H1 (cell line): Measurements from ENCODE around the gene CAPG. TPM values are rescaled to one million over a fixed set of nuclear protein-coding genes. Genes with fewer than 3 reads are reported as not detected.

Experiments
- EP300 ChIP-seq, 2 experiments: IDR thresholded peaks; 1 replicate in 1 of 2; 2 replicates in 1 of 2; pipeline ENCODE4 v1.6.1; 2011 to 2012; ENCODE audit warnings: low read depth in 2 of 2, low read length in 2 of 2, mild to moderate bottlenecking in 2 of 2, borderline replicate concordance in 1 of 2, inconsistent platforms in 1 of 2, moderate library complexity in 1 of 2
- RBBP5 ChIP-seq: IDR thresholded peaks from 2 replicates; pipeline ENCODE4 v1.7.1; 2012; ENCODE audit warnings: low read depth, mild to moderate bottlenecking, inconsistent platforms, low read length, moderate library complexity, borderline replicate concordance
- polyA plus RNA-seq, 7 experiments: library from polyadenylated mRNA; depleted of rRNA in 3 of 7; stranded (reverse) in 5 of 7; unstranded in 2 of 7; fragments of >200 nt in 5 of 7; fragments of 200-250 nt in 2 of 7; gene quantifications; 1 replicate in 5 of 7; 2 replicates in 1 of 7; 4 replicates in 1 of 7; pipeline versions ENCODE4 v1.2.1 to v1.2.3, GENCODE V29; 2011 to 2013; ENCODE audit warnings: missing spikeins in 2 of 7, mixed read lengths in 2 of 7
- small RNA-seq: library from polyadenylated mRNA; stranded (forward); fragments of <200 nt; extraction: miRNeasy Mini kit (QIAGEN cat#:217004); gene quantifications from one replicate; pipeline ENCODE3, GENCODE V24; 2013; ENCODE audit not compliant: insufficient read depth
- total RNA-seq: library from RNA; stranded (reverse); fragmentation: NEBNext Ultra II Directional; extraction: Animal tissue kit (Norgen Biotek cat#: 25700); gene quantifications from 2 replicates; pipeline ENCODE4 v1.2.1, GENCODE V29; 2021

The CAPG gene
- total and polyA plus RNA-seq, 2 of the 8 experiments (the other 6 are each of a cell fraction or from before 2014, with no cell fraction given) = 80.5 to 89.0 TPM

DNA sequence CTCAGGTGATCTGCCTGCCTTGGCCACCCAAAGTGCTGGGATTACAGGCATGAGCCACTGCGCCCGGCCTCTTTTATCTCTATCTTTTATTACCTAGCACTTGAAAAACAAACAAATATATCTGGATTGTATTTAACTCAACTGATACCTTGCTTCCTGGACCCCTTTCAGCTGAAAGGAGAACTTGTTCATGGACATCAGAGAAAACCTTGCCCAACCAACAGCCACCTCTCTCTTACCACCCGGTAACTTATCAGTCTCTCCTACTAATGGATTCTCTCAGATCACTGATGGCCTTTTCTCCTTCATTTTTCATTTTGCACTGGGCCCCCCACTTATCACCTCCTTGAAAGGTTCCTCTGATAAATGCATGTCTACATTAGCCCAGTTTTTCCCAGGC is 62.6 kb downstream of the CAPG start (continued):
- no peak for TF ChIP-seq RBBP5
- no peak for TF ChIP-seq EP300 (IDR thresholded peaks at IDR 0.05; ENCODE audit: borderline replicate concordance in 1 of 2, low read depth in 2 of 2, low read length in 2 of 2)

Small RNAs within 50 kb of the gene (small RNA-seq; reads per million reads assigned to genes)
- gene AC062037.1 (not detected), gene AC062037.2 (not detected), gene RF00019 (not detected), gene RN7SL113P (not detected), gene RN7SL251P (not detected)

Other genes starting within 250 kb of the CAPG start
- 36.3 and 38.9 TPM in 2 replicates for gene TGOLN2, start 82.4 kb downstream of the CAPG start, total RNA-seq
- gene TGOLN2, start 82.4 kb downstream of the CAPG start, polyA plus RNA-seq (2011; rRNA removed) = 31.1 and 33.9 TPM in 2 replicates
- gene RETSAT, start 55.8 kb downstream of the CAPG start, total RNA-seq = 13.6 and 15.8 TPM in 2 replicates
- gene RETSAT, start 55.8 kb downstream of the CAPG start, polyA plus RNA-seq (2011; rRNA removed) = 16.7 and 20.7 TPM in 2 replicates
- 6.9 and 10.2 TPM in 2 replicates for gene ELMOD3, start 55.6 kb downstream of the CAPG start, total RNA-seq
- 8.5 and 9.3 TPM in 2 replicates for gene ELMOD3, start 55.6 kb downstream of the CAPG start, polyA plus RNA-seq (2011; rRNA removed)
- gene SH2D6, start 8.3 kb upstream of the CAPG start, total RNA-seq = 1.3 TPM in 1 of 2 replicates, not detected in the other
- gene SH2D6, start 8.3 kb upstream of the CAPG start, polyA plus RNA-seq (2011; rRNA removed) = 0.17 and 0.42 TPM in 2 replicates
- gene MAT2A, start 128.8 kb upstream of the CAPG start, total RNA-seq = 297 and 307 TPM in 2 replicates
- 186 and 255 TPM in 2 replicates for gene MAT2A, start 128.8 kb upstream of the CAPG start, polyA plus RNA-seq (2011; rRNA removed)
- gene GGCX, start 151.1 kb upstream of the CAPG start, total RNA-seq = 33.8 and 36.1 TPM in 2 replicates
- 29.4 and 47.8 TPM in 2 replicates for gene GGCX, start 151.1 kb upstream of the CAPG start, polyA plus RNA-seq (2011; rRNA removed)
- 34.4 and 38.1 TPM in 2 replicates for gene VAMP8, start 167.2 kb upstream of the CAPG start, total RNA-seq
- gene VAMP8, start 167.2 kb upstream of the CAPG start, polyA plus RNA-seq (2011; rRNA removed) = 55.2 and 69.7 TPM in 2 replicates
- 4.7 and 5.2 TPM in 2 replicates for gene VAMP5, start 174.1 kb upstream of the CAPG start, total RNA-seq
- gene VAMP5, start 174.1 kb upstream of the CAPG start, polyA plus RNA-seq (2011; rRNA removed) = 13.4 and 14.2 TPM in 2 replicates
- gene RNF181, start 185.4 kb upstream of the CAPG start, total RNA-seq = 97.2 and 99.5 TPM in 2 replicates
- gene RNF181, start 185.4 kb upstream of the CAPG start, polyA plus RNA-seq (2011; rRNA removed) = 398 and 514 TPM in 2 replicates
- gene TMEM150A, start 192.3 kb upstream of the CAPG start, total RNA-seq = 19.8 and 22.4 TPM in 2 replicates
- 29.9 and 42.6 TPM in 2 replicates for gene TMEM150A, start 192.3 kb upstream of the CAPG start, polyA plus RNA-seq (2011; rRNA removed)
- 40.9 and 46.3 TPM in 2 replicates for gene C2orf68, start 201.7 kb upstream of the CAPG start, total RNA-seq
- 47.2 and 49.4 TPM in 2 replicates for gene C2orf68, start 201.7 kb upstream of the CAPG start, polyA plus RNA-seq (2011; rRNA removed)
- gene USP39, start 205.8 kb upstream of the CAPG start, total RNA-seq = 86.2 and 90.4 TPM in 2 replicates
- 76.3 and 81.5 TPM in 2 replicates for gene USP39, start 205.8 kb upstream of the CAPG start, polyA plus RNA-seq (2011; rRNA removed)